CD4-positive, CD25-positive, alpha-beta regulatory T cell (primary cell): Measurements from ENCODE around the gene RAP2C. TPM values are rescaled to one million over a fixed set of nuclear protein-coding genes. Genes with fewer than 3 reads are reported as not detected.

Experiments
- ATAC-seq, 2 donors: fragments of 150-1000 bp; cut with Tn5 transposase; one replicate each; pipeline ENCODE4 v1.10.0; 2021; ENCODE audit warnings: low read depth in 2 of 2, moderate number of reproducible peaks in 2 of 2, moderate library complexity in 1 of 2
- DNase-seq, 3 donors: peaks; one replicate each; pipeline versions ENCODE4 v3.0.0 to v3.0.0-alpha.2; 2012 to 2022; ENCODE audit warnings: mixed read lengths in 1 of 3
- H3K27ac ChIP-seq: one replicate; pipeline ENCODE4 v1.7.0; 2013; ENCODE audit warnings: mild to moderate bottlenecking, low read length; ENCODE audit not compliant: insufficient read depth, poor library complexity, severe bottlenecking
- H3K27me3 ChIP-seq: one replicate; pipeline ENCODE4 v1.7.0; 2013; ENCODE audit warnings: low read length; ENCODE audit not compliant: control insufficient read depth, insufficient read depth
- H3K36me3 ChIP-seq: one replicate; pipeline ENCODE4 v1.7.0; 2013; ENCODE audit warnings: mild to moderate bottlenecking, low read length, moderate library complexity; ENCODE audit not compliant: control insufficient read depth, insufficient read depth
- H3K4me1 ChIP-seq: 2 replicates; pipeline ENCODE4 v1.7.0; 2013; ENCODE audit warnings: mild to moderate bottlenecking, low read length; ENCODE audit not compliant: insufficient read depth, control insufficient read depth, poor library complexity, severe bottlenecking
- H3K4me3 ChIP-seq: one replicate; pipeline ENCODE4 v1.7.0; 2013; ENCODE audit warnings: low read depth, mild to moderate bottlenecking, low read length, moderate library complexity
- H3K9me3 ChIP-seq, 2 experiments: 1 replicate in 1 of 2; 2 replicates in 1 of 2; pipeline ENCODE4 v1.7.0; 2013; ENCODE audit warnings: low read length in 2 of 2, mild to moderate bottlenecking in 1 of 2, moderate library complexity in 1 of 2; ENCODE audit not compliant: control insufficient read depth in 2 of 2
- H3K27ac Mint-ChIP-seq, 3 donors: one replicate each; pipeline ENCODE4 v1.8.0; 2020 to 2022; ENCODE audit warnings: mild to moderate bottlenecking in 3 of 3, mixed read lengths in 3 of 3, moderate library complexity in 2 of 3
- H3K27me3 Mint-ChIP-seq: one replicate; pipeline ENCODE4 v1.8.0; 2022; ENCODE audit warnings: mild to moderate bottlenecking, mixed read lengths
- H3K36me3 Mint-ChIP-seq: one replicate; pipeline ENCODE4 v1.8.0; 2020; ENCODE audit warnings: mixed read lengths
- H3K4me1 Mint-ChIP-seq, 4 donors: one replicate each; pipeline ENCODE4 v1.8.0; 2020 to 2022; ENCODE audit warnings: mixed read lengths in 4 of 4, mild to moderate bottlenecking in 1 of 4
- H3K4me3 Mint-ChIP-seq, 4 donors: one replicate each; pipeline ENCODE4 v1.8.0; 2020 to 2022; ENCODE audit warnings: mild to moderate bottlenecking in 4 of 4, mixed read lengths in 4 of 4, moderate library complexity in 3 of 4
- H3K9me3 Mint-ChIP-seq, 7 donors: one replicate each; pipeline ENCODE4 v1.8.0; 2020 to 2022; ENCODE audit warnings: mixed read lengths in 7 of 7, mild to moderate bottlenecking in 3 of 7, moderate library complexity in 2 of 7
- polyA plus RNA-seq, 4 donors: library from polyadenylated mRNA; unstranded; fragments of 300-500 nt; fragmentation: Illumina TruSeq; gene quantifications; one replicate each; pipeline ENCODE4 v1.2.3, GENCODE V29; 2021
- total RNA-seq: library from RNA; stranded (reverse); gene quantifications from one replicate; pipeline ENCODE4 v1.2.3, GENCODE V29; 2022

RAP2C gene
- total and polyA plus RNA-seq, 5 donors from 2014 or later = 15.7 to 45.5 (median 18.5) TPM

GRCh38 chrX:132214518-132214917, 4.7 kb downstream of the RAP2C start:
- peaks cover 23 to 65% (median 50%) of the 10 kb centered on the region in 4 donors for H3K4me1 Mint-ChIP-seq
- H3K27ac Mint-ChIP-seq = peak overlapping the region in 1 of 3 donors; percentile 23
- H3K27ac ChIP-seq = no peak overlapping the region
- H3K4me3 Mint-ChIP-seq = peak overlapping the region; percentile 51 to 84 (median 66)
- H3K27me3 Mint-ChIP-seq = peaks cover 6% of the 10 kb centered on the region
- peaks cover 35% of the 10 kb centered on the region for H3K4me1 ChIP-seq
- H3K9me3 ChIP-seq = no peaks in the 10 kb centered on the region
- no peak for ATAC-seq
- no peaks in the 10 kb centered on the region for H3K27me3 ChIP-seq
- H3K4me3 ChIP-seq = peak overlapping the region; percentile 93
- DNase-seq = no peak
- H3K9me3 Mint-ChIP-seq = no peaks in the 10 kb centered on the region
- peaks cover 12% of the 10 kb centered on the region for H3K36me3 ChIP-seq
- no peaks in the 10 kb centered on the region for H3K36me3 Mint-ChIP-seq

- Mint-ChIP-seq H3K36me3 (no peaks in the 10 kb centered on the region), H3K27me3 (no peaks in the 10 kb centered on the region), H3K27ac (no peak overlapping the region), H3K4me3 (peak overlapping the region in 2 of 4 donors; percentile 22 to 51), H3K9me3 (no peaks in the 10 kb centered on the region), H3K4me1 (peaks cover 17 to 61% (median 43%) of the 10 kb centered on the region in 4 donors)
- DNase-seq = no peak
- H3K27me3 ChIP-seq = no peaks in the 10 kb centered on the region
- no peak for ATAC-seq
- H3K27ac ChIP-seq = no peak overlapping the region
- H3K4me3 ChIP-seq = no peak overlapping the region
- H3K36me3 ChIP-seq = peaks cover 13% of the 10 kb centered on the region
- peaks cover 12% of the 10 kb centered on the region for H3K4me1 ChIP-seq
- H3K9me3 ChIP-seq = no peaks in the 10 kb centered on the region
These were observed 9.7 kb downstream of the RAP2C start for GRCh38 chrX:132209527-132209926.

- Mint-ChIP-seq H3K4me1 (peaks cover 12 to 53% (median 37%) of the 10 kb centered on the region in 4 donors), H3K27me3 (no peaks in the 10 kb centered on the region), H3K4me3 (no peak overlapping the region), H3K27ac (no peak overlapping the region), H3K9me3 (no peaks in the 10 kb centered on the region), H3K36me3 (no peaks in the 10 kb centered on the region)
- Histone ChIP-seq H3K27me3 (no peaks in the 10 kb centered on the region), H3K9me3 (no peaks in the 10 kb centered on the region), H3K36me3 (peaks cover 14% of the 10 kb centered on the region), H3K4me1 (peaks cover 6% of the 10 kb centered on the region), H3K4me3 (no peak overlapping the region), H3K27ac (no peak overlapping the region)
- DNase-seq (no peak), ATAC-seq (no peak)
These were observed 10.8 kb downstream of the RAP2C start for GRCh38 chrX:132208422-132208821.

- no peaks in the 10 kb centered on the region for H3K9me3 ChIP-seq
- H3K9me3 Mint-ChIP-seq = peaks cover 0 to 2% (median 0%) of the 10 kb centered on the region in 7 donors
- no peaks in the 10 kb centered on the region for H3K27me3 Mint-ChIP-seq
- peaks cover 11 to 51% (median 36%) of the 10 kb centered on the region in 4 donors for H3K4me1 Mint-ChIP-seq
- H3K27ac Mint-ChIP-seq = no peak overlapping the region
- DNase-seq (no peak), ATAC-seq (no peak)
- H3K36me3 ChIP-seq = peaks cover 17% of the 10 kb centered on the region
- no peak overlapping the region for H3K27ac ChIP-seq
- H3K4me3 ChIP-seq = no peak overlapping the region
- no peak overlapping the region for H3K4me3 Mint-ChIP-seq
- no peaks in the 10 kb centered on the region for H3K36me3 Mint-ChIP-seq
- no peaks in the 10 kb centered on the region for H3K27me3 ChIP-seq
- H3K4me1 ChIP-seq = peaks cover 6% of the 10 kb centered on the region
These were observed 11.3 kb downstream of the RAP2C start for GRCh38 chrX:132207996-132208395.

- Mint-ChIP-seq H3K4me1 (peaks cover 5 to 36% (median 23%) of the 10 kb centered on the region in 4 donors), H3K27me3 (no peaks in the 10 kb centered on the region), H3K27ac (no peak overlapping the region), H3K36me3 (no peaks in the 10 kb centered on the region), H3K4me3 (no peak overlapping the region), H3K9me3 (peaks cover 0 to 2% (median 0%) of the 10 kb centered on the region in 7 donors)
- no peaks in the 10 kb centered on the region for H3K27me3 ChIP-seq
- no peak overlapping the region for H3K4me3 ChIP-seq
- H3K4me1 ChIP-seq = peaks cover under 1% of the 10 kb centered on the region
- H3K27ac ChIP-seq = no peak overlapping the region
- H3K36me3 ChIP-seq = peaks cover 6% of the 10 kb centered on the region
- no peaks in the 10 kb centered on the region for H3K9me3 ChIP-seq
- DNase-seq (no peak), ATAC-seq (no peak)
These were observed 13.0 kb downstream of the RAP2C start for GRCh38 chrX:132206259-132206658.

GRCh38 chrX:132204629-132205028, 14.6 kb downstream of the RAP2C start:
- Mint-ChIP-seq H3K27ac (no peak overlapping the region), H3K4me1 (peaks cover 4 to 22% (median 13%) of the 10 kb centered on the region in 4 donors), H3K4me3 (no peak overlapping the region), H3K36me3 (no peaks in the 10 kb centered on the region), H3K9me3 (peaks cover 0 to 2% (median 0%) of the 10 kb centered on the region in 7 donors), H3K27me3 (no peaks in the 10 kb centered on the region)
- Histone ChIP-seq H3K36me3 (peaks cover 5% of the 10 kb centered on the region), H3K9me3 (no peaks in the 10 kb centered on the region), H3K4me3 (no peak overlapping the region), H3K27me3 (no peaks in the 10 kb centered on the region), H3K4me1 (no peaks in the 10 kb centered on the region), H3K27ac (no peak overlapping the region)
- DNase-seq (no peak), ATAC-seq (no peak)

GRCh38 chrX:132200976-132201375, 18.3 kb downstream of the RAP2C start:
- peaks cover 0 to 4% (median 3%) of the 10 kb centered on the region in 4 donors for H3K4me1 Mint-ChIP-seq
- H3K27ac ChIP-seq = no peak overlapping the region
- peaks cover 5% of the 10 kb centered on the region for H3K36me3 ChIP-seq
- no peaks in the 10 kb centered on the region for H3K9me3 ChIP-seq
- no peaks in the 10 kb centered on the region for H3K27me3 ChIP-seq
- no peak overlapping the region for H3K27ac Mint-ChIP-seq
- H3K4me3 ChIP-seq = no peak overlapping the region
- ATAC-seq (no peak), DNase-seq (no peak)
- H3K27me3 Mint-ChIP-seq = no peaks in the 10 kb centered on the region
- H3K4me3 Mint-ChIP-seq = no peak overlapping the region
- no peaks in the 10 kb centered on the region for H3K4me1 ChIP-seq
- no peaks in the 10 kb centered on the region for H3K36me3 Mint-ChIP-seq
- H3K9me3 Mint-ChIP-seq = peaks cover 0 to 3% (median 0%) of the 10 kb centered on the region in 7 donors

- Histone ChIP-seq H3K27me3 (no peaks in the 10 kb centered on the region), H3K36me3 (peaks cover 5% of the 10 kb centered on the region), H3K9me3 (no peaks in the 10 kb centered on the region), H3K27ac (no peak overlapping the region), H3K4me1 (no peaks in the 10 kb centered on the region), H3K4me3 (no peak overlapping the region)
- Mint-ChIP-seq H3K4me1 (peaks cover 0 to 2% (median 0%) of the 10 kb centered on the region in 4 donors), H3K27ac (no peak overlapping the region), H3K9me3 (peaks cover 0 to 3% (median 0%) of the 10 kb centered on the region in 7 donors), H3K36me3 (peaks cover 2% of the 10 kb centered on the region), H3K27me3 (no peaks in the 10 kb centered on the region), H3K4me3 (no peak overlapping the region)
- ATAC-seq (no peak), DNase-seq (no peak)
These were observed 19.3 kb downstream of the RAP2C start for GRCh38 chrX:132199941-132200340.
